Uterus (tissue), 2 donors: ENCODE data around the gene CLPTM1L.

Experiments
- POLR2A ChIP-seq, 2 donors: fragments of 450-650 bp; IDR thresholded peaks; one replicate each; pipeline ENCODE4 v1.6.1; 2016; ENCODE audit warnings: antibody characterized with exemption in 2 of 2, mild to moderate bottlenecking in 1 of 2, moderate library complexity in 1 of 2
- TF ChIP-seq, protein P1 (sequence below), 4 experiments: fragments of 200-600 bp in 2 of 4; fragments of 450-650 bp in 2 of 4; sonication (generic) in 2 of 4; IDR thresholded peaks; one replicate each; pipeline ENCODE4 v1.5.1; 2016 to 2019; ENCODE audit warnings: antibody characterized with exemption in 4 of 4, mild to moderate bottlenecking in 2 of 4, moderate library complexity in 1 of 4

DNA sequence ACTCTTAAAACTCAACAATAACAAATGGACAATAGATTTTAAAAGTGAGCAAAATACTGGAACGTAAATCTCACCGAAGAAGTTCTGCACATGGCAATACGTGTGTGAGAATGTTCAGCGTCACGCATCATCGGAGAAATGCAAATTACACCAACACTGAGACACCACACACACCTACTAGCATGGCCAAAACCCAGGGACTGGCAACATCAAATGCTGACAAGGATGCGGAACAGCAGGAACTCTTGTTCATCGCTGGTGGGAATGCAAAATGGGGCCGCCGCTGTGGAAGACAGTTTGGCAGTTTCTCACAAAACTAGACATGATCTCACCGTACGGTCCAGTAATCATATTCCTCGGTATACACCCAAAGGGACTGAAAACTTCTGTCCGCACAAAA, 21.6 kb upstream of the CLPTM1L start:
- TF ChIP-seq, protein P1, sequence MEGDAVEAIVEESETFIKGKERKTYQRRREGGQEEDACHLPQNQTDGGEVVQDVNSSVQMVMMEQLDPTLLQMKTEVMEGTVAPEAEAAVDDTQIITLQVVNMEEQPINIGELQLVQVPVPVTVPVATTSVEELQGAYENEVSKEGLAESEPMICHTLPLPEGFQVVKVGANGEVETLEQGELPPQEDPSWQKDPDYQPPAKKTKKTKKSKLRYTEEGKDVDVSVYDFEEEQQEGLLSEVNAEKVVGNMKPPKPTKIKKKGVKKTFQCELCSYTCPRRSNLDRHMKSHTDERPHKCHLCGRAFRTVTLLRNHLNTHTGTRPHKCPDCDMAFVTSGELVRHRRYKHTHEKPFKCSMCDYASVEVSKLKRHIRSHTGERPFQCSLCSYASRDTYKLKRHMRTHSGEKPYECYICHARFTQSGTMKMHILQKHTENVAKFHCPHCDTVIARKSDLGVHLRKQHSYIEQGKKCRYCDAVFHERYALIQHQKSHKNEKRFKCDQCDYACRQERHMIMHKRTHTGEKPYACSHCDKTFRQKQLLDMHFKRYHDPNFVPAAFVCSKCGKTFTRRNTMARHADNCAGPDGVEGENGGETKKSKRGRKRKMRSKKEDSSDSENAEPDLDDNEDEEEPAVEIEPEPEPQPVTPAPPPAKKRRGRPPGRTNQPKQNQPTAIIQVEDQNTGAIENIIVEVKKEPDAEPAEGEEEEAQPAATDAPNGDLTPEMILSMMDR (IDR thresholded peaks at IDR 0.05) = no peak
- TF ChIP-seq POLR2A (IDR thresholded peaks at IDR 0.05) = no peak
